CD4-positive, alpha-beta T cell treated with Interleukin-4 for 1 hour (primary cell): Measurements from ENCODE around the gene ARVCF.
"Not testable (repeated sequence)": the region's sequence is repeated elsewhere in the genome, so short reads cannot be mapped to it uniquely, and the experiment has no call there.

ENCODE experiments used
- DNase-seq, 2 donors: peaks; one replicate each; pipeline ENCODE4 v3.0.0-alpha.2; 2020 to 2022

Gene ARVCF

GRCh38 chr22:19931514-19931913 lies 85.1 kb downstream of the ARVCF start:
- DNase-seq: no peak

GRCh38 chr22:19930551-19931486 lies 85.8 kb downstream of the ARVCF start:
- no peak for DNase-seq

- DNase-seq: no peak
These were observed 86.8 kb downstream of the ARVCF start for GRCh38 chr22:19929586-19930550.

GRCh38 chr22:19928207-19928606 lies 88.4 kb downstream of the ARVCF start:
- no peak for DNase-seq

GRCh38 chr22:19927696-19928095 lies 88.9 kb downstream of the ARVCF start:
- no peak for DNase-seq

GRCh38 chr22:19926028-19926427 lies 90.6 kb downstream of the ARVCF start:
- DNase-seq: not testable (repeated sequence)

- DNase-seq: no peak
These were observed 92.6 kb downstream of the ARVCF start for GRCh38 chr22:19923914-19924513.

- DNase-seq: no peak
These were observed 95.0 kb downstream of the ARVCF start for GRCh38 chr22:19921544-19922081.
